Stimulated activated naive CD4-positive, alpha-beta T cell treated with Interleukin-2 at 50 U/mL for 16 hours (primary cell): ENCODE results near the gene KRTAP10-6.
"Not testable (repeated sequence)": the region's sequence is repeated elsewhere in the genome, so short reads cannot be mapped to it uniquely, and the experiment has no call there.

ENCODE experiments used
- DNase-seq: peaks from one replicate; lab custom pipeline; 2025; lab: John Stamatoyannopoulos, UW

KRTAP10-6 gene

DNA sequence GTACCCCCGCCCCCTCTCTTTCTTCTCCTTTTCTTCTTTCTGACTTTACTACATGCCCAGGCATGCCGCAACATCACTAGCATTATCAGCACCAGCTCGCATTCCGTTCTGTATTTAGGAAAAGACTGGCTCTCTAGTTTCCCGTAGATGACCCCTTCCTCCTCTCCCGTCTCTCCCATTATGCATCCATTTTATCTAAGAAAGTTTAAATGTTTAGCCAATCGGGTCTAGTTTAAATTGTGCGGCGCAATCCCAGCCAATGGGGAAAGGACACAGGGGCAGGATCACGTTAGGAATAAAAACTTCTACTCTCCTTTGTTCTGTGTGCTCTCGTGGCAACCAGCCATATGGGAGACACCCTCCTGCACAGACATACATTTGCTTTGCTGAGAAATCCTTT, 5.8 kb upstream of the KRTAP10-6 start:
- no peak for DNase-seq

DNA sequence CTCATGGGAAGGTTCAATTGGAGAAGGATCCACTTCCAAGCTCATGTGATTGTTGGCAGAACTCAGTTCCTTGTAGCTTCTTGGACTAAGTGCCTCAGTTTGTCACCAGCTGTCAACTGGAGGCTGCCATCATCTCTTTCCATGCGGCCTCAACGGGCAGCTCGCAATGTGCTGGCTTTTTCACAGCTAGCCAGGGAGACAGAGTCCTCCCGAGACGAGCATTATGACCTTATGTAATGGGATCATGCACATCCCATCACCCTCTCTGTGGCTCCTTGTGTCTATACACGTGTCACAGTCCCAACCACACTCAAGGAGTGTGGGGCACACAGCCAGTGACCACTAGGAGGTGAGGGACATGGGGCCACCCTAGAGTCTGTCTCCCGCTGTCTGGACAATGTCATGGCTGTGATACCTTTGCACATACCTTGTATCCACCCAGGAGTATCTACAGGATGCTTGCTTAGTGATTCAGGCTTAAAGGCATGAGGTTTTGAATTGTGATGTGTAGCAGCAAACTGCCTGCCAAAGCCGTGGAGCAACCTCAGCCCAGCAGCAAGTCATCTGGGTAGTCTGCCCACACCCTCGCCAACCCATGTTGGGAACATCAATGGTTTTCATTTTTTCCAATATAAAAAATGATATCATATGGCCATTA, 3.9 kb upstream of the KRTAP10-6 start:
- DNase-seq, result no peak

DNA sequence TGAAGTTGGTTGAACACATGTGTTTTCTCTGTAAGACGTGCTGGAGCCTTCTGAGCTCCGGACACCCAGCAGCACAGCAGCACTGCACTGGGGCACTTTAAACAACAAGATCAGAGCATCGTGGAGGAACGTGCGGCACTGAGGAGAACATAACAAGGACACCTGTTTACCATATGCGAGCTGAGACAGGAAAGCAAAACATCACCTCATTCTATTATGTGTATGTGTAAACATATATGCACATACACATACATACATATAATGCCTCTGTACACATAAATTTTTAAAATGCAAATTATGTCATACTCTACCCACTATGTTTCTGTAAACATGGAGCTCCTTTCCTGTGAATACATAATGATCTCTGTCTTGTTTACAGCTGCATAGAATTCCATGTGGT, 3.2 kb upstream of the KRTAP10-6 start:
- no peak for DNase-seq

DNA sequence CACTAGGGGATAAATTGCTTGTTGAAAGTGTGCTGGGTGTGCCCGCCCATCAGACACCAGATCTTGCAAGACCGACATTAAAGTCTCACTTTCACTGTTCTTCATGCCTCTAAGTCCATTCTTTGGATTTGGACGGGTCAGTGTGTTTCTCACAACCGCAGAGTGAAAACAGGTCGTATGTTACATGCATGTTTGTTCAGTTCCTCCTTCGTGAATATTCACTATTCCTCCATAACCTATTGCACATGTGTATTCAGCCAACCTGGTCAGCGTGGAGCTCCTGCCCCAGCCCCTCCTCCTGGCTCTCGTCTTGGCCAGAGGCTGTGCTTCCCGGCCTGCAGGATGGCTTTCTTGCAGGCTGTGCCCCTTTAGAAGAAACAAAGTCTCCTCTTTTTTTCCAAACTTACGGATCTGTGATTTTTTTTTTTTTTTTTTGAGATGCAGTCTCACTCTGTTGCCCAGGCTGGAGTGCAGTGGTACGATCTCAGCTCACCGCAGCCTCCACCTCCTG, 2.2 kb upstream of the KRTAP10-6 start:
- no peak for DNase-seq

DNA sequence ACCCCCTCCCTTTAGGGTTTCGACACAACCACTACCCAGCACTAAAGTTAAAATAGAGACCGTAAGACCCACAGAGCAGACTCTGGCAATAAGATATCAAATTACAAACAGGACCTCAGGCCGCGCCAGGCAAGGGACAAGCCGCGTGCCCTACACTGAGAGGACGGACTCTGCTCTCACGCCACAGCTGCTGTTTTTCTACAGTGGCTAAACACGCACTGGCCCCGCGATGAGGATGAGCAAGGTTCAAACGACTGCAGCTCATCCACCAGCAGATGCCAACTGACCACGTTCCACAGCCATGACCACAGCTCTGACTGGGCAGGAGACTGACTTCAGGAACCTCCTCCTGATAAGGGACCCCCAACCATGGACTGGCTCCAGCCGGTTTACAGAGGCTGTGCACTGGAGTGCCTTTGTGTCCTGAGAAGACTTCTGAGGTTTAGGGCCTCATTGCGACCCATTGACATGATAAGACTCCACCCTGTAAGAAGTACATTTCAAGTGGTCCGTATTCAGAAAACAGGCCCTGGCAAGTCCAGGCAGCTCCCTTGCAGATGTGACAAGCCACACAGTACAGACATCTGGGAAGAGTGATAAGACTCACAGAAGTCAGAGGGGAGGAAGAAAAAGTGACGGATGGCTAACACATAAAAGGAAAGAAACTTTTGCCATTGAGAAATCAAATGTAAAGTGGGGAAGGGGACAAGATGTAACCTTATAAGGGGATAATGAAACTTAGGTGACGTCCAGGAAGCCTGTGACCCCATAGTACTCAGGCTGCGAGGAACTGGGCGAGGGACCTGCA, 1.5 kb upstream of the KRTAP10-6 start:
- no peak for DNase-seq

DNA sequence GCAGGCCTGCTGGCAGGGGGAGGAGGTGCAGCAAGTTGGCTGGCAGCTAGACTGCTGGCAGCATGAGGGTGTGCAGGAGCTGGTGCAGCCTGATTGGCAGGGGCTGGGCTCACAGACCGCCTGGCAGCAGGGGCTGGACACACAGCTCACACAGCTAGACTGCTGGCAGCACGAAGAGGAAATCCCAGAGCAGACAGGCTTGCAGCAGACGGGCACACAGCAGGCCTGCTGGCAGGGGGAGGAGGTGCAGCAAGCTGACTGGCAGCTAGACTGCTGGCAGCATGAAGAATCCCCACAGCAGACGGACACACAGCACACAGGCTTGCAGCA, 539 bp downstream of the KRTAP10-6 start:
- DNase-seq, result not testable (repeated sequence)

DNA sequence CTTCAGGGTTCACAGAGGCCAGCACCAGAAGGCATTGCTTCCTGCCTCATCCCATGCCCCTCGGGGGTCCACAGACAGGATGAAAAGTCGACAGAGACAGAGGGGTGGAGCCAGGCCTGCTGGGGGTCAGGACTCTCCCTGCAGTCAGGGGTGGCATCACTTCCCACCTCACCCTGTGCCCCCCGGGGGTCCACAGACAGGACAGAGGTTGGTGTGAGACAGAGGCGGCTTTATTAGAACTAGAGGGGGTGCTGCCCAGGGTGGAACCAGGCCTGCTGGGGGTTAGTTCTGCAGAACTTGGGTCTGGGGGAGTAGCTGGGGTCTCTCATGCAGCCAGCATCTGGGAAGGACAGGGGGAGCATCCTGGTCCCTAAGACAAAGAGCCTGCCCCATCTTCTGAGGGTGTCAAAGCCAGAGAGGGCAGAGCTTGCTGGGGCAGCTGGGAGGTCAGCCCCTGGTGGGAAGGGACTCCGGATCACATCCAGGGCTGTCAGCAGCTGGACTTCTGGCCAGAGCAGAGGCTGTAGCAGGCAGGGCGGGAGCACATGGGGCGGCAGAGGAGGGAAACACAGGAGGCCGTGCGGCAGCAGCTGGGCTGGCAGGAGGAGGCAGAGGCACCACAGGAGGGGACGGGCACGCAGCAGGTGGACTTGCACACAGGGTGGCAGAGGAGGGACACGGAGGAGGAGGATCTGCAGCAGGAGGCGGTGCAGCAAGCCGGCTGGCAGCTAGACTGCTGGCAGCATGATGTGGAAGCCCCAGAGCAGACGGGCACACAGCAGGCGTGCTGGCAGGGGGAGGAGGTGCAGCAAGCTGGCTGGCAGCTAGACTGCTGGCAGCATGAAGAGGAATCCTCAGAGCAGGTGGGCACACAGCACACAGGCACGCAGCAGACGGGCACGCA, 1.2 kb downstream of the KRTAP10-6 start:
- not testable (repeated sequence) for DNase-seq

DNA sequence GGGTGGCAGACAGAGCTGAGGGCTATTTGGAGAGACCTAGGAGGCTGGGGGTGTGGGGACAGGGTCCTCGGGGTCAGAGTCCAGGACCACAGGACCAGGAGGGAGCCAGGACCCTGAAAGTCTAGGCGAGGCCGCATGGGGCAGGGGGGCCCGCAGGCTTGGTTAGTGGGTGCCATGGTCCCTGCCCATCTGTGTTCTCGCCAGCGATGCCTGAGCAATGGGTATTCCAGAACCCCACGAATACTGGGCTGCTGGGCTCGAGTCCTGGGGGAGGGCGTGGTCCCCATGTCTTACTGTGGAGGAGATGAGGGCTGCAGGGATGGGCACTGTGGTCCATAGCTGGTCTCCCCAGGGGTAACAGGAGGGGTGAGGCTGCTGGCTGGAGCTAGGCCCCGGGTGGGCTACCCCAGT, 2.0 kb downstream of the KRTAP10-6 start:
- no peak for DNase-seq

DNA sequence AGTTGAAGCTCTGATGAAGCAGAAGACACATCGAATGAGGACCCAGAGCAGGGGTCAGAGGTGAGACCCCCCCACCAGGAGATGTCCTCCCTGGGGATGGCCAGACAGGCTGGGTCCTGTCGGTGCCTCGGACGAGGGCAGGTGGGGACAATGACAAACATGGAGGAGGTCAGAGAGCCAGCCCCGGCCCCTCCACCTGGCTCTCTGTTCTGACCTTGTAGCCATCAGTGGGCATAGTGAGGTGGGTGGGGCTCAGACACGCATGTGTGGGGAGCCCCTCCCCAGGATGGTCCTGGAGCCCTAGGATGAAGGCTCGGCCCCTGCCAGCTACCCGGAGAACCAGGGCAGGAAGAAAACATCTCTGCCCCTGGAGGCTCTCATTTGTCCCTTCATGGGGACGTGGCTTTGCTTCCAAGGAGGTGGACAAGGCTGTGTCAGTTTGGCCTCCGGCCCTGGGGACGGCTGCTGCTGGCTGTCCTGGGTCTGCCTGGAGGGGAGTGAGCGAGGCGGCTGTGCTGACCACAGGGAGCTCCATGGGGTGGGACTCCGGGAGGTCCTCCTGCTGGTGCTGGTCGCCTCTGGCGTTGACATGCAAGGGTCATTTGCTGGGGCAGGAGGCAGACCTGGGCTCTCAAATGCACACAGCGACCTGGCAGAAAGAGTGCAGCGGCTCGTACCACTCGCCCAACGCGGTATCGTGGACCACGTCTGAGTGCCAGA, 2.6 kb downstream of the KRTAP10-6 start:
- no peak for DNase-seq

DNA sequence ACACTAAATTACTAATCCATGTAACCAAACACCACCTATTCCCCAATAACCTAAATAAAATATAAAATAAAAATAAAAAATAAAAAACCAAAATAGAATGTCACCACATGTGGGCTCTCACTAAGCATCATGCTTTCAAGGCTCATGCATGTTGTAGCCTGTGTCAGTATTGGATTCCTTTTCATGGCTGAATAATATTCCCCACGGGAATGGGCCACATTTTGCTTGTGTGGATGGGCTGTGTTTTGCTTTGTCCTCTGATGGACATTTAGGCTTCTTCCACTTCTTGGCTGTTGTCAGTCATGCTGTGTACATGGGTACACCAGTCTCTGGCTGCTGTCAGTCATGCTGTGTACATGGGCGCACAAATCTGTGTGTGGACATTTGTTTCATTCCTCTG, 3.2 kb downstream of the KRTAP10-6 start:
- no peak for DNase-seq

DNA sequence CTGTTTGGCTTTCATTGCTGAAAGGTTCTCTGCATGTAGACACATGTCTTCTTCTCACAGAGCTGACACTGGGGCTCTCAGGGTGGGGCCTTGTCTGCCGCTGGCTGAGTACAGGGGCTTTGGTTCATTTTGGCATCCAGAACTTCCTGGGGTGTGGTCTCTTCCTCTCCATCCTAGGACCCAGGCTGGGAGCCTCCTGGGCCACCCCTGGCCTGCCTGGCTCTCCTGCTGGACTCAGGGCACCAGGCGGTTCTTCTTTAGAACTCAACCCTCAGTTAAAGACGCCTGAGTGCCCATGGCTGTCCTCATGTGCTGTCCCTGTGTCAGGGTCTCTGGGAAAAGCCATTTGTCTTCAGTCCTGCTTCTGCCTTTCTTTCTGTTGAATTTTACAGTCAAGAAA, 6.4 kb downstream of the KRTAP10-6 start:
- no peak for DNase-seq

DNA sequence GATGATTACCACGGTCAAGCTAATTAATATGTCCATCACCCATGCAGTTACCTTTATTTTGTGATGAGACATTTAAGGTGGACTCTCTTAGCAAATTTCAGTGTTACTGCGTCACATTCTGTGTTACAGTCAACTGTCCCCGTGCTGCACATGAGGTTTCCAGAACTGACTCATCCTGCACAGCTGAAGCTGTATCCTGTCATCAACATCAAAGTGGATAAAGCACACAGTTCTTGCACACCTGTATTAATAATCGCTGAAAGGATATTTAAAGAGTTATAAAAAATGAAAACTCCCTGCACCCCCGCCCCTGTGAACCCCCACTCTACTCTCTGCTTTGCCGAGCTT, 8.5 kb downstream of the KRTAP10-6 start:
- DNase-seq, result peak; percentile 4

DNA sequence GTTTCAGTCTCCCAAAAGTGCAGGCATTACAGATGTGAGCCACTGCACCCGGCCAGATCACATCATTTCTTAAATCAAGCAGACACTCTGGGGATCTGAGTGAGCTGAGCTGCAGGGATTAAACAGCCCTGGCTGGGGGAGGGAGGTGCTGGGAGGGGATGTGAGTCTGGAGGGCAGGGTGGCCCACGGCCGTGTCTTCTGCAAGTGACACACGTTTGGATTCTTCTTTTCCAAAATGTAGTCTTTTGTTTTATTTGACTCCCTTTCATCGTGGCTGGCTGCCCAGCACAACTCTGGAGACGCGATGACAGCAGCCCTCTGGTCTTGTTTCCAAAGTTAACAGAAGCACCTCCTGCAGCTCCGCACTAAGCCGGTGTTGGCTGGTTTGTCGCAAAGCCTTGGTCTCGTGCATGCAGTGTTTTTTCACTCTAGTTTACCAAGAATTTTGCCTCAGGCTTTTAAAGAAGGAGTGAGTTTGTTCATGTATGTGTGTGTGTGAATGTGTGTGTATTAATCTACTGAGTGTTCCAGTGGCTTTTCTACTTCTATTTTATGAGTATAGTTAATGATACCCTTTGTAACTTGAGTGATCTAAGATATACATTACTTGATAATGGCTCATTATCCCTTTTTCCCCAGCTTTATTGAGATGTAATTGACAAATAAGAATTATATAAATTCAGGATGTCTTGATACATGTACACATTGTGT, 9.1 kb downstream of the KRTAP10-6 start:
- no peak for DNase-seq

DNA sequence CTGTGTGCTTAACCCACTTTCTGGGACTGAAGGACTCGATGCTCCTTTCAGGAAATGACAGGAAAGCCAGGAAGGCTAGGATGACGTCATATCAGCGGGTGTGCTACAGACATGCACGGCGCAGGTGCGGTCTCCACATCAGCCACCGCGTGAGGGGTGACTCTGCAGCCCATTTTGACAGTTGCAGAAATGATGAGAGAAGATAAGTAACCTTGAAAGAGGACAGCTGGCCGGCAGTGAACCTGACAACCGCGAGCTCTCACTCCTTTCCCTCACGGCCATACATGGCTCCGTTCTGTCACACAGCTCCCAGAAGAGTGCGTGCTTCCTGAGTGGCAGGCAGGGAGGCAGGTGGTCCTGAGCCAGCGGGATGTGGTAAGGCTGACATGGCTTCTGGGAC, 10.2 kb downstream of the KRTAP10-6 start:
- no peak for DNase-seq

DNA sequence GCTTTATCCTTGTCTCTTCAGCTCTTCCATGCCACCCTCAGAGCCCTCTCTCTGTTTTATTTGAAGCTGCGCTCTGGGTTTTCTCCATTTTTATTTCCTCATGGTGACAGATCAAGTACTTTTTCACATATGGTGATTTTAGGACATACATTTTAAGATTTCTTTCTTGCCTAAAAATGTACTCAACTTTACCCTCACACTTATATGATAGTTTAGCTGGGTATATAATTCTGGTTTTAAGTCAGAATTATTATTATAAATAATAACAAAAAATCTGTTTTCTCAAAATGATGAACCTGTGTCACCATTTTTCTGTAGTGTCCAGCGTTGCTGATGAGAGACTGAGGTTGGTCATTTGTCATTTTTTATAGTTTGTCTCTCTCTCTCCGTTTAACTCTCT, 11.1 kb downstream of the KRTAP10-6 start:
- DNase-seq, result no peak

DNA sequence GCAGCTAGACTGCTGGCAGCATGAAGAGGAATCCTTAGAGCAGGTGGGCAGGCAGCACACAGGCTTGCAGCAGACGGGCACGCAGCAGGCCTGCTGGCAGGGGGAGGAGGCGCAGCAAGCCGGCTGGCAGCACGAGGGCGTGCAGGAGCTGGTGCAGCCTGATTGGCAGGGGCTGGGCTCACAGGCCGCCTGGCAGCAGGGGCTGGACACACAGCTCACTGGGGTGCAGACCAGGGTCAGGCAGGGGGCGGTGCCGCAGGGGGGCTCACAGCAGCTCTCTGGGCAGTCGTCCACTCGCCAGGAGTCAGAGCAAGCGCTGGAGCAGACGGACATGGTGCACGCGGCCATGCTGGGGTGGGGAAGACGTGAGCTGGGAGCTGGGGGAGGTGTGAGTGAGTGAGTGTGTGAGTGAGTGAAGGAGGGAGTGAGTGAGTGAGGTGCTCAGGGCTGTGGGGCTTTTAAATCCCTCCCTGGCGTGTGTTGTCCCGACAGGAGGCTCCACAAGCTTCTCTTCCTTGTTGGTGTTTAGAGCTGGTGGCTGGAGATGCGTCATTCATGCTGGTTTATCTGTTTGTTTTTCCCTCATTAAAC, 12.0 kb downstream of the KRTAP10-6 start, which contains the start of gene KRTAP10-5:
KRTAP10-5 (minus strand) TSS at position 374 of the 591 bp plus-strand sequence; CDS start at position 348, 26 bp downstream.
- not testable (repeated sequence) for DNase-seq

DNA sequence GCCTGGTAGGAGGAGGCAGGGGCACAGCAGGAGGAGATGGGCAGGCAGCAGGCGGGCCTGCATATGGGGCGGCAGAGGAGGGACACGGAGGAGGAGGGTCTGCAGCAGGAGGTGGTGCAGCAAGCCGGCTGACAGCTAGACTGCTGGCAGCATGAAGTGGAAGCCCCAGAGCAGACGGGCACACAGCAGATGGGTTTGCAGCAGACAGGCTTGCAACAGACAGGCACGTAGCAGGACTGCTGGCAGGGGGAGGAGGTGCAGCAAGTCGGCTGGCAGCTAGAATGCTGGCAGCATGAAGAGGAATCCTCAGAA, 12.5 kb downstream of the KRTAP10-6 start:
- no peak for DNase-seq

DNA sequence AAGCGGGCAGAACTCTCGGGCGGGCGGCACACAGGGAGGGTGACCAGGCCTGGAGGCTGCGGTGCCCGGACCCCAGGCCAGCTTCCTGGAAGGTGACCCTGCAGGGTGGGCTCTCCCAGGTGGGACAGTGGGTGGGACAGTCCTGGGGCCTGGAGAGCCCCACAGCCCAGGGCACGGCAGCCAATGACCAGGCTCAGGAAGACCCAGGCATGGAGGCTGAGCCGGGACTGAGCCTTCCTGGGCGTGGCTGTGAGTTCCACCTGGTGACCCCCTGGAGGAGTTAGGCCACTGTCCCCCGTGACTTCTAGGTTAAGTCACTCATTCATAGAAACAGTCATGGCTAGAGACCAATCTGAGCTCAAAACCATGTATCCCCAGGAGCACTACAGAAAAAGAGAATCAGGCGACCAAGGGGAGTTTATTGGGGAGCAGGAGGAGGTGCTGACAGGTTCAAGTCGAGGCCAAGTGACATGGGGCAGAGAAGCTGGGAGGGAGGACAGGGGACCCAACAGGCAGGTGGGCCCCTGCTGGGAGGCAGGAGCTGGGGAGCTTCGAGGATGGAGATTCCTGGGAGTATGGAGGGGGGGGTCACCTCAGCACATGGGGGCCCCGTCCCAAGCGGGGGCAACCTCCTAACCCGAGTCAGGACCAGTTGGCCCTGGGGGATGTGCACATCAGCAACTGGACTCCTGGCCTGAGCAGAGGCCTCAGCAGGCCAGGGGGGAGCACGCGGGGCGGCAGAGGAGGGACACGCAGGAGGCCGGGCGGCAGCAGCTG, 13.1 kb downstream of the KRTAP10-6 start:
- no peak for DNase-seq

DNA sequence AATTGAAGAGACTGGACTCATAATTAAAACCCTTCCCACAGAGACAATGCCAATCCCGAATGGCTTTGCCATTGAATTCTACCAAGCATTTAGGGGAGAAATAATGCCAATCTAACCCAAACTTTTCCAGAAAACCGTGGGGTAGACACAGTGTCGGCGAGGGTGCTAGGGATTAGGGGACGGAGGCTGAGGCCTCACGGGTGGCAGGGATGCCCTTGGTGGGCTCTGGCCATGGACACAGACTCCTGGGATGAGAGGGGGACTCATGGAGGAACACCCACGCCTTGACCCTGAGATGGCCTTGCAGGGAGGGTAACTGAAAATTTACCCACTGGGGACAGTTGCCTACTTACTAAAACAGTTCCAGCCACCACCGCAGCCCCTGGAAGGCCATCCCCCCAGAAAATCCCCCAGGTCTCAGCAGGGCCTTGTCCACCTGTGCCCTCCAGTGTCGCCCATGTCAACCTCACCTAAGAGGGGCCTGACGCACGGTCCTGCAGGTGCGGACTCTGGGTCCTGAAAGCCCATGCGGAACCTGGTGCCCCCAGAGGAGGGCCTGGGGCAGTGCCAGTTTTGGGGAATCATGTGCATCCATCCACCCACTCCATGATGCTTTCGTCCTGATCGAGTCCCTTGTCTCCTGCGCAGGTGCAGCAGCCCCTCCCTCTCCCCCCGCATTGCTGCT, 13.8 kb downstream of the KRTAP10-6 start:
- no peak for DNase-seq

DNA sequence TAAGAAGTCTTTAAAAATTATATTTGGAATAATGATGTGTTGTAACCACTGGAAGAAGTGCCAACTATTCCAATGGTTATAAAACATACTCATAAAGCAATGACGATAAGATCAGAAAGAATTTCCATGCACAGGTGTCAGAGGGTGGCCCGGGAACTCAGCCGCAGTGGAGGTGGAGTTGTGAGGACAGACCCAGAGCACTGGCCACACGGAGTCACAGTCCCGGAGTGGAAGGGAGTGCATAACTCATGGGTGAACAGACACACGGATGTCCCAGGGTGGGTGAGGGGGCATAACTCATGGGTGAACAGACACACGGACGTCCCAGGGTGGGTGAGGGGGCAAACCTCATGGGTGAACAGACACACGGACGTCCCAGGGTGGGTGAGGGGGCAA, 16.3 kb downstream of the KRTAP10-6 start:
- DNase-seq, result no peak
